CD4-positive, alpha-beta T cell treated with Interleukin-15 for 1 hour (primary cell): ENCODE results near the gene MAGEH1.
"Not testable (repeated sequence)": the region's sequence is repeated elsewhere in the genome, so short reads cannot be mapped to it uniquely, and the experiment has no call there.

Experiments
- DNase-seq: peaks from one replicate; pipeline ENCODE4 v3.0.0-alpha.2; 2020

Gene MAGEH1

GRCh38 chrX:55451990-55452832 is at the start of gene MAGEH1:
MAGEH1 (plus strand) TSS chrX:55452127; CDS start chrX:55452375, 248 bp downstream.
- DNase-seq = peak; percentile 85

- DNase-seq = not testable (repeated sequence)
Observed at GRCh38 chrX:55427079-55427478, 24.8 kb upstream of the MAGEH1 start.

GRCh38 chrX:55443468-55443867 is 8.5 kb upstream of the MAGEH1 start:
- not testable (repeated sequence) for DNase-seq

GRCh38 chrX:55450259-55450658 is 1.7 kb upstream of the MAGEH1 start:
- no peak for DNase-seq

- no peak for DNase-seq
Observed at GRCh38 chrX:55451141-55451540, 786 bp upstream of the MAGEH1 start.

GRCh38 chrX:55451626-55451989 is 319 bp upstream of the MAGEH1 start:
- DNase-seq = no peak

- no peak for DNase-seq
Observed at GRCh38 chrX:55452833-55453124, 852 bp downstream of the MAGEH1 start.

GRCh38 chrX:55455708-55456107 is 3.8 kb downstream of the MAGEH1 start:
- not testable (repeated sequence) for DNase-seq

- not testable (repeated sequence) for DNase-seq
Observed at GRCh38 chrX:55459426-55459825, 7.5 kb downstream of the MAGEH1 start.

- not testable (repeated sequence) for DNase-seq
Observed at GRCh38 chrX:55459926-55460325, 8.0 kb downstream of the MAGEH1 start.

GRCh38 chrX:55464050-55464449 is 12.1 kb downstream of the MAGEH1 start:
- DNase-seq = not testable (repeated sequence)

GRCh38 chrX:55465108-55465507 is 13.2 kb downstream of the MAGEH1 start:
- not testable (repeated sequence) for DNase-seq

- DNase-seq = not testable (repeated sequence)
Observed at GRCh38 chrX:55465791-55466190, 13.9 kb downstream of the MAGEH1 start.

- not testable (repeated sequence) for DNase-seq
Observed at GRCh38 chrX:55479956-55480355, 28.0 kb downstream of the MAGEH1 start.

- no peak for DNase-seq
Observed at GRCh38 chrX:55480390-55481062, 28.6 kb downstream of the MAGEH1 start.

- no peak for DNase-seq
Observed at GRCh38 chrX:55484948-55485347, 33.0 kb downstream of the MAGEH1 start.

GRCh38 chrX:55486736-55487135 is 34.8 kb downstream of the MAGEH1 start:
- no peak for DNase-seq

GRCh38 chrX:55487143-55487542 is 35.2 kb downstream of the MAGEH1 start:
- DNase-seq = no peak

GRCh38 chrX:55488006-55488592 is 36.2 kb downstream of the MAGEH1 start:
- DNase-seq = no peak

GRCh38 chrX:55488593-55489313 is 36.8 kb downstream of the MAGEH1 start:
- peak; percentile 65 for DNase-seq

- DNase-seq = peak; percentile 20
Observed at GRCh38 chrX:55489314-55490009, 37.5 kb downstream of the MAGEH1 start, which contains the start of gene USP51. USP51 (minus strand) TSS chrX:55489848; CDS start chrX:55488939, 909 bp downstream.

GRCh38 chrX:55490121-55490520 is 38.2 kb downstream of the MAGEH1 start:
- no peak for DNase-seq

GRCh38 chrX:55490974-55491373 is 39.0 kb downstream of the MAGEH1 start:
- DNase-seq = no peak
